GM19043 (cell line): Measurements from ENCODE around the gene AKR1E2.
"Not testable (repeated sequence)": the region's sequence is repeated elsewhere in the genome, so short reads cannot be mapped to it uniquely, and the experiment has no call there.

Experiments
- ATAC-seq: cut with Tn5 transposase; IDR thresholded peaks from one replicate; pipeline ENCODE4 v1.9.1; 2021; ENCODE audit warnings: low read depth; ENCODE audit not compliant: unreplicated experiment

AKR1E2 gene

DNA sequence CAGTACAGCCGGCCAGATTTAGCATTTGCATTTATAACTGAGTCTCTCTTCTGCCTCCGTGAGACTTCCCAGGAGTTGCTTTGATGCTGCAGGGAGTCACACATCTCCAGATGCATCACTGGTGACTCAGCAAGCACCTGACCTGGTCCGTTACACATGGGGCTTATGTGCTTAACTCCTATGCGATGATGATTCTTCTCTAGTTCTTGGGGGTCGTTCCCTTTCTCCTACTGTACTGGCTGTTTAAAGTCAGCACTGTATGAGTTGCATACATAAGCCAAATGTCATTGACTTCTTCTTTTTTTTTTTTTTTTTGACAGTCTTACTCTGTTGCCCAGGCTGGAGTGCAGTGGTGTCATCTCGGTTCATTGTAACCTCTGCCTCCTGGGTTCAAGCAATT lies 13.0 kb upstream of the AKR1E2 start:
- no peak for ATAC-seq

DNA sequence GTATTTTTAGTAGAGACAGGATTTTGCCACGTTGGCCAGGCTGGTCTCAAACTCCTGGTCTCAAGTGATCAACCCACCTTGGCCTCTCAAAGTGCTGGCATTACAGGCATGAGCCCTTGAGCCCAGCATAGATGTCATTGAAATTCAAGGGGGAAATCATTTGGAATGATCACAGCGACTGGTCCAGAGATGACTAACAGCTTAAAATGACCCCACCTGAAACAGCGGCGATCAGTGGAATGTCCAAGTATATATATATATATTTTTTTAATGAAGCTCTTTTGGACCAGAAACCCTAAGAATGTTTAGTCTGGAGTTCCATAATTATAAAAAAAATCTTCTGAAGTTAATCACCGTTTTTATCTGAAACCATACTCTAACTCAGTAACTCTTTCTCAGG lies 12.5 kb upstream of the AKR1E2 start:
- no peak for ATAC-seq

DNA sequence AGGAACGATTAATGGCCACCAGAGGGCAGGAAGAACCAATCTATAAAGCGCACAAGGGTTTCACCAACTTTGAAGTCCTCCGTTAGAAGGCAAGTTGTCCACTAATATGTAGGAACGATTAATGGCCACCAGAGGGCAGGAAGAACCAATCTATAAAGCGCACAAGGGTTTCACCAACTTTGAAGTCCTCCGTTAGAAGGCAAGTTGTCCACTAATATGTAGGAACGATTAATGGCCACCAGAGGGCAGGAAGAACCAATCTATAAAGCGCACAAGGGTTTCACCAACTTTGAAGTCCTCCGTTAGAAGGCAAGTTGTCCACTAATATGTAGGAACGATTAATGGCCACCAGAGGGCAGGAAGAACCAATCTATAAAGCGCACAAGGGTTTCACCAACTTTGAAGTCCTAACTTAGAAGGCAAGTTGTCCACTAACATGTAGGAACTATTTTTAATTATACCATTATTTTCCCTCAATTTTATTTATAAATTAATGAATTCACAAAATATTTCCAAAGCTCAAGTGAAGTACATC lies 10.3 kb upstream of the AKR1E2 start:
- ATAC-seq, result not testable (repeated sequence)

DNA sequence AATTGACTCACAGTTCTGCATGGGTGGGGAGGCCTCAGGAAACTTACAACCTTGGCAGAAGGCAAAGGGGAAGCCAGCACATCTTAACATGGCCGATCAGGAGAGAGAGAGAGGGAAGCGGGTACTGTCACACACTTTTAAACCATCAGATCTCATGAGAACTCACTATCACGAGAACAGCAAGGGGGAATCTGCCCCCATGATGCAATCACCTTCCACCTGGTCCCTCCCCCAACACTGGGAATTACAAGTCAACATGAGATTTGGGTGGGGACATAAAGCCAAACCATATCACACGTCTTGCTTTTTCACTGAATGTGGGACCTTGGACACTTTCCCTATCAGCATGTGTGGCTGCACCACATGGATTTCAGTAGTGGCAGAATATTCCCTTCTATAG lies 9.0 kb upstream of the AKR1E2 start:
- no peak for ATAC-seq

DNA sequence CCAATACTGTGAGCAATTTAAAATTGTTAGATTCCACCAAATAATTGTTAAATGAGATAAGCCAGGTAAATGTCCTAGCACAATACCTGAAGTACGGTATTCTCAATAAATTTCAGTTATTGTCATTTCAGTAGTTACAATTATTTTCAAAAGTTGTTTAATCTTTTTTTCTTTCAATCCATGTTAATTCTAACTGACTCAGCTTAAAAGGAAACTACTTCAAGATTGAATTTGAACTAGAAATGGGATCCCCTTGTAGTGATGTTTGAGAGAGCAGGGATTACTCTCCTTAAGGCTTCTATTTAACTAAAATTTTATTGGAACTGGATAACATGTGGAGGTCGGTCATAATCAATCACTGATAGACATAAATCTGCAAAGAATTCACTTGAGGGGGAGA lies 6.9 kb upstream of the AKR1E2 start:
- ATAC-seq, result no peak

DNA sequence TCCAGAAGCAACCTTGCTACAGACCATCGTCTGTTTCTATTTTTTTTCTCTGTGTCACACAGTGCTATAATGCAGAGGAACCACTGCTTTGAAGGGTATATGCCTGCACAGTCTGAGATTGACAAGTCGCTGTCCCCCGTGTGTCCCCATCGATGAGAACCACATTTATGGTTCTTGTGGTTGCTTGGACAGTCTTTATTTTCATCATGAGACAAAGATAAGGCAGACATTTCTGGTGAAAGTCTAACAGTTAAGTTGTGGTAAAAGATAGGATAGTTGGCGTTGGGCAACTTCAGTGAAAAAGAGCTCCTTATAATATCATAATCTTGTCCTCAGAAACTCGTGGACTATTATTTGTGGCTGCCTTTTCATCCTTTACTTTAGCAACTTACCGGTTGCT lies 6.3 kb upstream of the AKR1E2 start:
- no peak for ATAC-seq

DNA sequence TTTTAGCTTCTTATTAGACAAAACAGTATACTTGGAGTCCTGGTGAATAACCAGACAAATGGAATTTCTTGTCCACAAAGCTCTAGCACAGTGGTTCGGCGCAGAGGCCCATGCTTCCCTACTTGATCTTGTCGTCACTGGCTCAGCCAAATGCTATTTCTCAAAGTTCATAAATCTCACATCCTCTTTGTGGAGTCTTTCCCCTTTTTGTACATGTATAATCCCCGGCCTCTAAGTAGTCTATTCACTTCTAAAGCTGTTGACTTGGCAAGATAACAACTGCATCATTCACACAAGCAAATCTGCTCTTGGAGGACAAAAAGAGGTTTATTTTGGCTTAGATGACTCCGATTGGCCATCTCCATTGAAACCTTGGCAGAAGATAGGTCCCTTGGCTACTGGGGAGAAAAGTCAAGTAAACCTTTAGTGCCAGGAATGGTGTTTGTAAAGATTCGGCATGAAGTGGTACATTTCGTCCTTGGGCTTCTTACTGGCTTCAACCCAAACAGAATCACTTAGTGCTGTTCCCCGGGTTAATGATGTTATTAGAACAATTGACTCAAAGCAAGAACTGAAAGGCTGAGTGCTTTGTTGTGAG lies 5.1 kb upstream of the AKR1E2 start:
- no peak for ATAC-seq

DNA sequence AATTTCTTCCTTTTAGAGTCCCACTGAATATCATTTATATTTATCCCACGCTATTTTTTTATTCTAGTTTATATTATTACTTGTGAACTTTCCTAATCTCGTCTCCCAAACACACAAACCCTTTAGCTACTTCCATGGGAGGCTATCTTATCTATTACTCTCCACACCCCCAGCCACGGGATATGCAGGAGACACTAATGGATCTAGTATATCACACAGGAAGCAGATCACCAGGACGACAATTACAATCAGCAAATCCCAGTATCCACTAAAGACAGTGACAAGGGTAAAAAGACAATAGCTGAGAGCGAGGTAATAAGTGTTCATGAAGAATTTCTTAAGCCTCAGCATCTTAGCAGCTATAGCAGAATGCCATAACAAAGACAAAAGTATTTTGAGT lies 3.8 kb upstream of the AKR1E2 start:
- no peak for ATAC-seq

DNA sequence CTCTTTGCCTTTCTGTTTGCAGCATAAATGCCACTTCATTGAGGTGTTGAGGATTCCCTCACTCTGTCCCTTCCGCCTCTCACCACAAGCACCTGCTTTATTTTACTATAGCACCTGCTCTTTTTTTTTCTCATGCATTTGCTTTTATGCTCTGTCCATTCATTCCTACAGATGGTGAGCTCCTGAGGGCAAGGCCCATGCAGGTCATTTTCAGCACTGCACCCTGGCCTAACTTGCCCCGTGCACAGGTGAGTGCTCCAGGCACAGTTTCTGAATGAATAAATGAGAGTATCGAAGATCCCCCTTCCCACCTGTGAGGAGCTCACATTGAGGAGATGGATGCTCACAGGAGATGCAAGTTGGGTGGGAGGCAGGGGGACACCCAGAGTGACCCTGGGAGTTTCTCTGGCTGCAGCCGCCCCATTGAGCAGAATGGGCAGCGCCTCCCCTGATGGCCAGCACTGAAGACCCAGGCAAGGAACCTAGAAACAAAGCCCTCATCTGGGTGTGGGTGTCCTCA lies 1.2 kb upstream of the AKR1E2 start:
- ATAC-seq, result no peak

DNA sequence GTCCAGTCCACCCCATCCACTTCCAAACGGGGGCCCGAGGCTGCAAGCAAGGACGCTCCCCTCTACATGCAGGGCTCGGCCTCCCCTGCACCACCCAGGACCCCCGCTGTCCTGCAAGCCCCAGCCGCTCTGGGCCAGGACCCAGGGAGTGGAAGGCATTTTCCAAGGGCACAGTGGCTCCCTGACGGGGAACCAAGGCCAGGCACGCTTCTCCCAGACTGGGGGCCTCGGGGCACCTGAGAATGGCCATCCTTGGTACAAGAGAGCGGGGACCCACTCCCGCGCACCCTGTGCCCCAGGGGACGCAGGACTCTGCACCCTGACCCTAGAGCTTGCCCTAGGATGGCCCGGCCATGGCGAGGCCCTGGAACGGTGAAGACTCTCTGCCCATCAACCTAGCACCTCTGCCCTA lies 545 bp upstream of the AKR1E2 start:
- ATAC-seq, result no peak

DNA sequence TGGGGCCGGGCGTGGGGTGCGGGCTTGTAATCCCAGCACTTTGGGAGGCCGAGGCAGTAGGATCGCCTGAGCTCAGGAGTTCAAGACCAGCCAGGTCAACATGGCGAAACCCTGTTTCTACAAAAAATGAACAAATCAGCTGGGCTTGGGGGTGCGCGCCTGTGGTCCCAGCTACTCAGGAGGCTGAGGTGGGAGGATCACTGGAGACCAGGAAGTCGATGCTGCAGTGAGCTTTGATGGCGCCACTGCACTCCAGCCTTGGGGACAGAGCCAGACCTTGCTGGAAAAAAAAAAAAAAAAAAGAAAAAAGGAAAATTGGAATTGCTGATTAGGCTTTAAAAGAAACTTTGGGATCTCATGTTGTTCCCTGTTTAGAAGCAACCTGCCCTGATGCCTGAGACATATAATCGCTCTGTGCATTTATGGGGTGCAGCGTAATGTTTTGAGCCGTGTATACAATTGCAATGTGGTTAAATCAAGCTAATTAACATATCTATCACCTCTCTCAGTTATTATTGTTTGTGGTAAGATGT lies 851 bp downstream of the AKR1E2 start:
- no peak for ATAC-seq

DNA sequence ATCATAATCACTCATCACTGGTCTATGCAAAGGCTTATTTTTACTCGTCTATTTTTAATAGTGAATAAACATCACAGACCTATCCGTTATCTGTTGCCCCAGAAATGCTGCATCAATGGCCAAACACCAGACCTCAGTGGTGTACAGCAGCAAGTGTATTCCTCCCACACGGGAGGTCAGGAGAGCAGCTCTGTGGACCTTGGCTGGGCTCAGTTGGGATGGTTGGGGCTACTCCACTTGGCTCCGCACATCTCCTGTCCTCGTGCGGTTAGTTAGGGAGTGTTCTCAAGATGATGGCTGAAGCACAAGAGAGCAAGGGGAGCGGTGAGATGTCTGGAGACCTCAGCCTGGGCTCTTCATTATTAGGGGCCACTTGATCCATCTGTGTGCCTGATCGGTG lies 2.0 kb downstream of the AKR1E2 start:
- ATAC-seq, result no peak

DNA sequence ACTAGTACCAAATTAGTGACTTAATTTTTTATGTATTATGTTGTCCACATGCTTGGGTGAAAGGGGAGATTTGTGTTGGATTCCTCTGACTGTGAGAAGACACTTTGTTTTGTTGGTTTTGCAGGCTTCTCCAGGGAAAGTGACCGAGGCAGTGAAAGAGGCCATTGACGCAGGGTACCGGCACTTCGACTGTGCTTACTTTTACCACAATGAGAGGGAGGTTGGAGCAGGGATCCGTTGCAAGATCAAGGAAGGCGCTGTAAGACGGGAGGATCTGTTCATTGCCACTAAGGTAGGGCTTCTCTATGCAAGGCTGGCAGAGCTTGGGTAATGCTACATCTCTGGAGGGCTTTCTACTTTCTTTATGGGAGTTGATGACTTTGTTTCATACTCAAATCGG lies 4.5 kb downstream of the AKR1E2 start:
- ATAC-seq, result no peak

DNA sequence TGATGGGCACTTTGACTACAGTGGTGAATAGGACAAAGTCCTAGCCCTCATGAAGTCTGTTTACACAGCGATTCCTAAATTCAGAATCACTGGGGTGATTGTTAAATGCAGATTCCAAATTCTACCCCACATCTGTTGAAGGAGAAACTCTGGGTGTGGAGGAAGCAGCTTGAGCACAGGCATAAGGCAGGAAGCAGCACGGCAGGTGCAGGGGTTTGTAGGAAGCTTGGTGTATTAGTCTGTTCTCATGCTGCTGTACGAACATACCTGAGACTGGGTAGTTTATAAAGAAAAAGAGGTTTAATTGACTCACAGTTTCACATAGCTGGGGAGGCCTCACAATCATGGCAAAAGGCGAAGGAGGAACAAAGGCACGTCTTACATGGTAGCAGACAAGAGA lies 5.1 kb downstream of the AKR1E2 start:
- no peak for ATAC-seq

DNA sequence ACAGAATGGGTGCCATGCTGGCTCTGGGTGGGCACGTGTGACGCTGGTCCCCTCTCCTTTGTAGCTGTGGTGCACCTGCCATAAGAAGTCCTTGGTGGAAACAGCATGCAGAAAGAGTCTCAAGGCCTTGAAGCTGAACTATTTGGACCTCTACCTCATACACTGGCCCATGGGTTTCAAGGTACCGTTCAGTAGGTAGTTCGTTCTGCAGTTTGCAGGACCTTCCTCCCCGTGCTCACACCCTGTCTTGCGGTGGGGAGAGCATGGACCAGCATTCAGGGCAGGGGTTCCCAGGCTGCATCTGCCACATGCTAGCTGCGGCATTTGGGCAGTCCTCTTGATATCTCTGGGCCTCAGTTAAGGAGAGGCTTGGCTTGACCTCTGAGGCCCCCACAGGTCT lies 7.3 kb downstream of the AKR1E2 start:
- no peak for ATAC-seq

DNA sequence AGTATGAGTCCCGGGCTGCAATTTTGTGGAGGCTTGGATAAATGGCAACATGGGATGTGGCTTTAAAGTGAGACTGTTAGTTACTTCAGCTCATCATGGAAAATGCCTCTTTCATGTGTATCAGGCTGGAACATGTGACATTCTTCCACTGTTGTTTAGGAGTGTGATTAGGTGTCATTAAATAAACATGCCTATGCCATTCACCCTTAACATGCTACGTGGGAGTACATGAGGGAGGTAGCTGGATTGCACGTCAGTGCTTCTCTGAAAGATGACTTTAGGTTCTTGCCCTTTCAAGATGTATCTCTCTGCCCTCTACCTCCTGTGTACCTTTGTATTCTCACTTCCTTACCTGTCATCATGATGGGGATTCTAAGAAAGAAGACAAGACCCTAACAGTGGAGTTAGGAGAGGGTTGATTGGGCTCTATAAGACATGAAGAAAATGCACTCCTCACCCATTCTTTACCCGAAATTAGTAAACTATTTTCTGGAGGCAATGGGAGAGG lies 8.9 kb downstream of the AKR1E2 start:
- no peak for ATAC-seq

DNA sequence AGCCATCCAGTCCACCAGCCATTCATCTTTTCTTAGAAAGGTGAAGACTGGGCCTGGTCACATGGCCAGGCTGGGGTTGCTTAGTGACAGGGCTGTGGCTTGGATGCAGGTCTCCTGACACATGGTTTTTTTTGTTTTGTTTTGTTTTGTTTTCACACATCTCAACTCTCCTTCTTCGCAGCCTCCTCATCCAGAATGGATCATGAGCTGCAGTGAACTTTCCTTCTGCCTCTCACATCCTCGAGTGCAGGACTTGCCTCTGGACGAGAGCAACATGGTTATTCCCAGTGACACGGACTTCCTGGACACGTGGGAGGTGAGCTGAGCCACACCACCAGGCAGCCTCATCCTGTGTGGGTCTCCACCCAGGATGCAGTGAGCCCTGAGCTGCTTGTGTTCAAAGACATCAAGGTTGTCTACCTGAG lies 9.5 kb downstream of the AKR1E2 start:
- no peak for ATAC-seq

DNA sequence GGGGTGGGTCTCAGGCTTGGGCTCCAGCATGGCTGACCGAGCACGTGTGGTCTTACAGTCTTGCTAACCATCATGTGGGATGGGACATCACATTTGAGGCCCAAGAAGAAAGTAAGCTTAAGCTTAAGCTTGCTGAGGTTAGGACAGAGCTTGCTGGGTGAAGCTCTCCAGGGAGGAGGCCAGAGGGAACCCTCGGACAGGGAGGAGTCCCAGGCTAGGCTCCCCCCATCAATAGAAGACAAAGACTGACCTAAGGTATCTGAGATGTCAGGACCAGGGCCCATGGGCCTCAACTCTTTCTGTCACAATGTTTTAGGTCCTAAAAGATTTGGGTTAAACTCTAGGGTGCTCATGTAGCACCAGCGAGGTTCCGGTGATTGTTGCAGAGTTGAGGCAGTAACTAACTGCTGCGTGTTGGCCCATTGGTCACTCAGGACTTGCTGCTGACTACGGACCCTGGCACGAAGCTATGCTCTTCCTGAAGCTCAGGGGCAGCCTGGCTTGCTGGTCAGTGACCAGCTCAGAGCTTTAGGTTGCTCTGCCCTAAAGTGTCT lies 10.5 kb downstream of the AKR1E2 start:
- no peak for ATAC-seq

DNA sequence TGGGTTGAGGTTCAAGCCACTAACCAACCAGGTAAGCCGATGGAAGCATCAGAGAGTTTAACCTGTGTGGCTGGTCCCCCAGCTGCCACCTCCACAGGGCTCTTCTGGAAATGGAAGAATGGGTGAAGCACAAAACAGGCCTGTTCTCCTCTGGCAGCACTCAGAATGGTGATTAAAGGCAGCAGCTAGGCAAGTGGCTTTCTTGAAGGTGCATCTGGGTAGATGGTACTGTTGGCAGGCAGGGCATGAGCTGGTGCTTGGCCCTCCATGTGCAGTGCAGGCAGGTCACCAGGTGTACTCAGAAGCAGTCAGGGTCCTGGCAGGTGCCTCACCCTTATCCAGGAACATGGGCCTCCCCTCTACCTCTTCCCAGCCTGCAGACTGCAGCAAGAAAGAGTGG lies 11.5 kb downstream of the AKR1E2 start:
- ATAC-seq, result no peak

DNA sequence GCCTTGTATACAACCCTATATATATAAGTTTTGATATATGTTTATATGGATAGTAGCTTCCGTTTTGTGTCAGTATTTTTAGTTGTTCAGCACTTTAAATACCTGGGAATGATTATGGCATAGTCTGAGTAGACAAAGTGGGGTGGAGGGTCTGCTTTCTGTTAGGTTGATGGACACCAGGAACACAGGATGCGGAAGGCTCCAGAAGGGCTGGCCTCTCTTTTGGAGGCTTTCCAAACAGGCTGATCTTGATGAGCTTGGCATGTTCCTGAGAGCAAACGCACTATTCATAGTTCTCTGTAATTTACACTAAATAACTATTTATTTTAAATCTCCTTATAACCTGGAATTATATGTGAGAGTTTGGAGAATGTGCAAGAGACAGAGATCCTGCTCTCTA lies 12.7 kb downstream of the AKR1E2 start:
- ATAC-seq, result no peak

DNA sequence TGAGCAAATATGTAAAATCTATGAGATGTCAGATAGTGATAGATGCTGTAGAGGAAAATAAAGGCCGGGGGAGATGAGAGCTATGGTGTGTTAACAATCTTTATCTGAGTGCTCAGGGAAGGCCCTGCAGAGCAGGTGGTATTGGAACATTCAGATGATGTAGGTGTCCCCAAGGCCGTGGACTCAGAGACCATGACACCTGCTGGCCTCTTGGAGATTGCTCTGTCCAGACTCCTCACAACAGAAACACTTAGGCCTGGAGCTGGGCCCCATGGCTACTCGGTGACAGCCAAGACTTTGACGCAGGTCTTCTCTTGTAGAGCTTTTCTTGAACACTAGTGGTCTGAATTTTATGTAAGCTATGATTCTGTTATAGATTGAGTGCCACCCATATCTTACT lies 13.3 kb downstream of the AKR1E2 start:
- no peak for ATAC-seq

DNA sequence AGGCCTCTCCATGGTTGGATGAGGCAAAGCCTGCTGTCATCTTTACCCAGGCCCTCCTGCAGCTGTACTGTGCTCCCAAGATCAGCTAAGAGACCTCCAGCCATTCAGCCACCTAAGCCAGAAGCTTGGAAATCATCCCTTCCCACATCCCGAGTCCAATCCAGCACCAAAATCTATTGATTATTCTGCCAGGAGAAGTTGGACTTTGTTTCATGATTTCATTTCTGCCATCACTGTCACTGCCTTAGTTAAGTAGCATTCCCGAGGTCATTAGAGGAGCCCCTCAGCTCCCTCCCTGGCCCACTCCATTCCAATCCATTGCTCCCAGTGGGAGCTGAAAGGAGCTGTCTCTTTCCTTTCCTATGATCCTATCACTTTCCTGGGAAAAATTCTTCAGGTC lies 14.1 kb downstream of the AKR1E2 start:
- no peak for ATAC-seq
